Measurements from ENCODE around the gene MAPKBP1. TPM values are rescaled to one million over a fixed set of nuclear protein-coding genes. Genes with fewer than 3 reads are reported as not detected.
"Not testable (repeated sequence)": the region's sequence is repeated elsewhere in the genome, so short reads cannot be mapped to it uniquely, and the experiment has no call there.

MAPKBP1 gene
- total RNA-seq, 1 donor from 2014 or later, result 14.4 TPM

DNA sequence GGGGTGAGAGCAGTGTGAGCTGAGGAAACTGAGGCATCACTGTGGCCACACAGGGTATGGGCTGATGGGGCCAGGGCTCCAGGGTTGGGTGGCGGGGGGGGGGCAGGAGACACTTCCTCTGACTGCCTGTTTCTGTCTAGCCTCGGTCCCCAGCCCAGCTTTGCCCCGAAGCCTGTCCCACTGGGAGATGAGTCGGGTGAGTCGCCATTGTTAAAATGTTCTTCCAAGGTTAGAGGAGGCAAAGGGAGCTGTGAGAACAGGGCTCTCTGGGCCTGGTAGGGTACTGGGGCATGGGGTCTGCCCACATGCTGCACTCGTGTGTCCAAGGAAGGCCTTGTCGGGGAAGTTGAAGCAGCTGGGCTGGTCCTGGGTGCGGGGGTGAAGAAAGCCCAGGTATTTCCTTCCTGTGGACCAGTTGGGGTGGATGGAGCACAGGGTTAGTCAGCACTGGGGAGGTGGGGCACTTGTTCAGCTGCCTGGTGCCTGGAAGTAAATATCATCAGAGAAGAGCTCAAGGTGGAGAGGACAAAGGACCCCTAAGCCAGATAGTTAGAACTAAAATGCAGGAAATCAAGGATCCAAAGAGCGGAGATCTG, 45.3 kb downstream of the MAPKBP1 start:
- intact Hi-C loops (cut with DNase I), result no loop called here
- ATAC-seq (no peak), DNase-seq (ENCODE audit: missing footprints) (no peak)

DNA sequence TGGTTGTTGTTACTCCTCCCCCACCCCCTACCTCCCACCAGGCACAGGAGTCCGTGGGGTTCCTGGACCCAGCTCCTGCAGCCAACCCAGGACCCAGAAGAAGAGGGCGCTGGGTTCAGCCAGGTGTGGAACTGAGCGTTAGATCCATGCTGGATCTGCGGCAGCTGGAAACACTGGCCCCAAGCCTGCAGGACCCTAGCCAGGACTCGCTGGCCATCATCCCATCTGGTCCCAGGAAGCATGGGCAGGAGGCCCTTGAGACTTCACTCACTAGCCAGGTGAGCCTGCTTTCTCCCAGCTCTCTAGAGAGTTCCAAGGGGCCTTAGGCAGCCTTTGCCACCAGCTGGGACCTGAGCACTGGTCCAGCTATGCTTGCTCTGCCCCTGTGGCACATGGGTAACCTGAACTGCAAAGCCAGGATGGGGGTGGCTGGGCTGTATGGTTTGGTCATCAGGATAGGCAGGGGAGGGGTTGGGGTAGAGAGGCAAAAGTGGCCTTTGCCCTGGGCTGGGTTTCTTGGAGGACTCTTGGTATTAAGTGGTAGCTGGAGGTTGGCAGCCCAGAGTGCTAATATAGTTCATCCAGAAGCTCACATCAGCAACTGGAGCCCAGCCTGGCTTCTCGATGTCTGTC, 46.6 kb downstream of the MAPKBP1 start:
- DNase-seq (ENCODE audit: missing footprints), result peak; percentile 13
- ATAC-seq, result no peak
- intact Hi-C loops (cut with DNase I), result no loop called here

DNA sequence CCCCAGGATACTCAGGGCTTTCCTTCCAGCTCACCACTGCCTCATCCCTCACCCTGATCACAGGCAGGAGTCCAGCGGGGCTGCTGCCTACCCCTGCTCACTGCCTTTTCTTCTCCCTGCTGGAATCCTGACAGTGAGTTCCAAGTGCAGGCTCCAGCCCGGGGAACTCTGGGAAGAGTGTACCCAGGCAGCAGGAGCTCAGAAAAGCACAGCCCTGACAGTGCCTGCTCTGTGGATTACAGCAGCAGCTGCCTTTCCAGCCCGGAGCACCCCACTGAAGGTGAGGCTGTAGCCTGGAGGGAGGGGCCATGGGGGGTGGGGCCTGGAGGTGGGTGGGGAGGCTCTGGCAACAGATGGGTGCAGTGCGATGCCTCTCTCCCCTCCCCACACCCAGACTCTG, 47.5 kb downstream of the MAPKBP1 start:
- no peak for ATAC-seq
- DNase-seq (ENCODE audit: missing footprints), result peak; percentile 34
- intact Hi-C loops (cut with DNase I), result no loop called here

DNA sequence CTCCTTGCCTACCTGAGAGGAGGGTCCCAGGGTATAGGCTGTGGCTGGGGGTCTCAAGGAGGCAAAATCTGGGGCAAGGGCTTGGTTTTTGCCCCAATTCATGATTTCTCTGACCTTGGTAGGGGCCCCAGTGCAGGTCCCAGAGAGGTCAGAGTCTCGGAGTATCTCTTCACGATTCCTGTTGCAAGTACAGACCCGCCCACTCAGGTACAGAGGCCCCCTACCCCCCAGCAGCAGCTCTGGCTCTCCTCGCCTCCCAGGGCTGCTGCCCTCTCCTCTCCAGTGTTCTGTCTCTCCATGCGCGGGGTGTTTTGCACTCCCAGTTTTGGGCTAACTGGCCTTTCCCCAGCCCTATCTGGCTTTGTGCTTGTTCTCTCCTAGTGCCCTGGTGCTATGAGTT, 48.2 kb downstream of the MAPKBP1 start:
- intact Hi-C loops (cut with DNase I), result no loop called here
- DNase-seq (ENCODE audit: missing footprints) (no peak), ATAC-seq (no peak)

DNA sequence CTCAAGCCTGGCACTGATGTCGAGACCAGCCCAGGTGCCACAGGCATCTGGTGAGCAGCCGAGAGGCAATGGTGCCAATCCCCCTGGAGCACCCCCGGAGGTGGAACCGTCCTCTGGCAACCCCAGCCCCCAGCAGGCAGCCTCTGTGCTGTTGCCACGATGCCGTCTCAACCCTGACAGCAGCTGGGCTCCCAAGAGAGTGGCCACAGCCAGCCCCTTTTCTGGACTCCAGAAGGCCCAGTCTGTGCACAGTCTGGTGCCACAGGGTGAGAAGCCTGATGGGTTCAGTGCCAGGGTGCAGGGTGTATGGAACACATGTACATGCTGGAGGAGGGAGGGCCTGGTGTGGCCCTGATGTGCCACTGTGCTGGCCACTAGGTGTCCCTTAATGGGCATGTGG, 48.7 kb downstream of the MAPKBP1 start:
- intact Hi-C loops (cut with DNase I), result no loop called here
- no peak for DNase-seq (ENCODE audit: missing footprints)
- no peak for ATAC-seq

DNA sequence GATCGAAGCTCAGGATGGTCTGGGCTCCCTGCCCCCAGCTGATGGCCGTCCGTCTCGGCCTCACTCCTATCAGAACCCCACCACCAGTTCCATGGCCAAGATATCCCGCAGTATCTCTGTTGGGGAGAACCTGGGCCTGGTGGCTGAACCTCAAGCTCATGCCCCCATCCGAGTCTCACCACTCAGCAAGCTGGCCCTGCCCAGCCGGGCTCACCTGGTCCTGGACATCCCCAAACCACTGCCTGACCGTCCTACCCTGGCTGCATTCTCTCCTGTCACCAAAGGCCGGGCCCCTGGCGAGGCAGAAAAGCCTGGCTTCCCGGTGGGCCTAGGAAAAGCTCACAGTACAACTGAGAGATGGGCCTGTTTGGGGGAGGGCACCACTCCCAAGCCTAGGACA, 49.2 kb downstream of the MAPKBP1 start:
- intact Hi-C loops (cut with DNase I), result no loop called here
- DNase-seq (ENCODE audit: missing footprints) (peak; percentile 46), ATAC-seq (no peak)

DNA sequence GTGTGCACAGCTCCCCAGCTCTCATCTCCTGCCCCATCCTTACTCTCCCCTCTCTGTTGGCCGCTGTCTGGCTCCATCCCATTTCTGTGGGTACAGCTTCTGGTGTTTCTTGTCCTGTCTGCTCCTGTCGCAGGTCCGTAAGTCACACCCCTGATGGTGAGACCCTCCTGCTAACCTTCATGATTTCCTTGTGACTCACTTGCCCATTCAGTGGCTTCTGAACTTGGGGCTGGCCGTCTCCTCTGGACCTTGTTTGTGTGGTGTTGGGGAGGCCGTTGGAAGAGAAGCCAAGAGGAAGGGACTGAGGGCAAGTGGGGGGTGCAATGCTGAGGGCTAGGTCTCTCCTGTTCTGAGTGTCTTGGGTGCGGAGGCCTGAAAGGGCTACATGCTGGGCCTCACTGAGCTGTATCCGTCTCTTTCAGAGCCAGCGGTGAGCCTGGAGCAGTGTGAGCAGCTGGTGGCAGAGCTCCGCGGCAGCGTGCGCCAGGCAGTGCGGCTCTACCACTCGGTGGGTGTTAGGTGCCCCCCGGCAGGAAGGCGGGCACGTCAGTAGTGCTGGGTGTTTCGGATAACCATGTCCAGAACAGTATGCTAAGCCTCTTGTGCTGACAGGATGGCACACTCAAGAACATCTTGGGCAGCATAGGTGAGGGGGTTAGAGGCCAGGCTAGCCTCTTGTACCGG, 49.9 kb downstream of the MAPKBP1 start:
- intact Hi-C loops (cut with DNase I), result no loop called here
- DNase-seq (ENCODE audit: missing footprints) (peak; percentile 32), ATAC-seq (no peak)

DNA sequence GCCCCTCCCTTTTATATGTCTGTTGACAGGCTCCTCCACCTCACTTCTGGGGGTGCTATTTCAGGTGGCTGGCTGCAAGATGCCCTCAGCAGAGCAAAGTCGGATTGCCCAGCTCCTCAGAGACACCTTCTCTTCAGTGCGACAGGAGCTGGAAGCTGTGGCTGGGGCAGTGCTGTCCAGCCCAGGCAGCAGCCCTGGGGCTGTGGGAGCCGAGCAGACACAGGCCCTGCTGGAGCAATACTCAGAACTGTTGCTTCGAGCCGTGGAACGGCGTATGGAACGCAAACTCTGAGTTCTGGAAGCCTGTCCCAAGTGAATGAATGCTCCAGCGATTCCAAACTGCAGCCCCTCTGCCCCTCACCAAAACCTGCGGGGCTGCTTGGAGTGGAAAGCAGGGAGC, 50.9 kb downstream of the MAPKBP1 start:
- intact Hi-C loops (cut with DNase I), result loop anchor here (5.0 kb wide), 1 partner anchor 147 kb away; the partner anchor contains the start of gene EHD4
- ATAC-seq (no peak), DNase-seq (ENCODE audit: missing footprints) (peak; percentile 46)

DNA sequence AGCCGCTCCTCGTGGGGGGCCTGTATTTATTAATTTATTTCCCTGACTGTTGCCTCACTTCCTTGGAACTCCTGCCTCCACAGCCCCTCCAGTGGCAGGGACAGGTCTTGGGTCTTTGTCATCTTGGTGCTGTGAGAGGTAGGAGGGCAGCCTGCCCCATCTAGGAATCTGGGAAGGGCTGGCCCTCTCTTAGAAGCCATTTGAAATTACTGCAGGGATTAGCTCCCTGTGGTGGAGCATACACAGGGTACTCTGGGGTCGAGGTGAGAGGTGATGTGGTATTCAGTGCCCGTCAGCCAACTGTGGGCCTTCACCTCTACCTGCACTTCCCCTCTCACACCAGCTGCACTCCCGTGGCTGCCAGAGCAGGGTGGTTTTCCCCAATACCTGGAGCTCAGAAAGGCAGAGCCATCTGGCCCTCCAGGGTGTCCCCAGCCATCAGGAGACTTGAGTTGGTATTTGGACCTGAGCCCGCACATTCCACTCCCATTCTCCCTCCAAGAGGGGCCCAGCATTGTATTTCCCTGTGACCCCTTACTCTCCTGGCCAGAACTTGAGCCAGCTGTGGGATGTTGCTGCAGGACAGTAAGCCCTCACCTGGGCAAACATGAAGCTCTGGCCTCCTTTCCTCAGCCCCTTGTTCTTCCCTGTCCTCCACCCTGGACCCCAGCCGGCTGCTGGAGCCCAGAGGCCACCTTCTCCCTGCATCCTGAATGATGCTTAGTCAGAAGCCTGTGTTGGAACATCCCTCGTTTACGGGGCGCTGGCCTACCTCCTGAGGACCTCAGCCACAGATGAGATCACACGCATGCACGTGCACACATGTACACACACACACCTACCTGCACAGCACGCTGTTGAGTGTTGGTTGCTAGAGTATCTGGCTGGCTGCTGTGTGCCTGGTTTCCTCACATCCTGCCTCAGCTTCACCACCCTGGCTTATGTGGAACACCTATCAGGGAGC, 51.6 kb downstream of the MAPKBP1 start:
- DNase-seq (ENCODE audit: missing footprints) (peak; percentile 48), ATAC-seq (no peak)
- intact Hi-C loops (cut with DNase I), result loop anchor here (5.0 kb wide), 1 partner anchor 146 kb away; the partner anchor contains the start of gene EHD4

DNA sequence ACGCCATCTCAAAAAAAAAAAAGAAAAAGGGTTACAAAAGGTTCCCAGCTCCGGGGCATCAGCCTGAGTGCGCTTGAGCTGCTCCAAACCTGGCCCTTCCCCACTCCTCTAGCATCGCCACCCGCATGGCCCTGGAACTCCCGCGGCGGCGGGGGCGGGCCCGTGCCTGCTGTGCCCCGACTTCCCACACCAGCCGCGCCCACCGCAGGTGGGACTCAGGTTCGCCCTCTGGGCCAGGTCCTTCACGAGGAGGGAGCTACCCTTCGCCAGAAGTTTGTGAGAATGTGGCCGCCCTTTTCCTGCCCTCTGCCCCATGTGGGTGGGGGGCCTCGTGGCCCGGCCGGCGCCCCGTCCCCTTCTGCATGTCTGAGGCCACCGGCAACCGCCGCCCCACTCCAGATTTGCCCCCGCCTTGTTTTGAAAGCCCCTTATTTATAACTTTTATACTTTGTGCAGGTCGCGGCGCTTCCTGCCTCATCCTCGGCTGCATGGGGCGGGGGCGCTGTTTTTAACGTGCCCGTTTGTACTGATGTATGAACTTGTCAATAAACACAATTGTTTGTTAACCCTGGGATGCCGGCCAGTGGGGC, 53.1 kb downstream of the MAPKBP1 start:
- peak; percentile 74 for DNase-seq (ENCODE audit: missing footprints)
- intact Hi-C loops (cut with DNase I), result loop anchor here (5.0 kb wide), 1 partner anchor 145 kb away; the partner anchor contains the start of gene EHD4
- ATAC-seq, result peak; percentile 11

DNA sequence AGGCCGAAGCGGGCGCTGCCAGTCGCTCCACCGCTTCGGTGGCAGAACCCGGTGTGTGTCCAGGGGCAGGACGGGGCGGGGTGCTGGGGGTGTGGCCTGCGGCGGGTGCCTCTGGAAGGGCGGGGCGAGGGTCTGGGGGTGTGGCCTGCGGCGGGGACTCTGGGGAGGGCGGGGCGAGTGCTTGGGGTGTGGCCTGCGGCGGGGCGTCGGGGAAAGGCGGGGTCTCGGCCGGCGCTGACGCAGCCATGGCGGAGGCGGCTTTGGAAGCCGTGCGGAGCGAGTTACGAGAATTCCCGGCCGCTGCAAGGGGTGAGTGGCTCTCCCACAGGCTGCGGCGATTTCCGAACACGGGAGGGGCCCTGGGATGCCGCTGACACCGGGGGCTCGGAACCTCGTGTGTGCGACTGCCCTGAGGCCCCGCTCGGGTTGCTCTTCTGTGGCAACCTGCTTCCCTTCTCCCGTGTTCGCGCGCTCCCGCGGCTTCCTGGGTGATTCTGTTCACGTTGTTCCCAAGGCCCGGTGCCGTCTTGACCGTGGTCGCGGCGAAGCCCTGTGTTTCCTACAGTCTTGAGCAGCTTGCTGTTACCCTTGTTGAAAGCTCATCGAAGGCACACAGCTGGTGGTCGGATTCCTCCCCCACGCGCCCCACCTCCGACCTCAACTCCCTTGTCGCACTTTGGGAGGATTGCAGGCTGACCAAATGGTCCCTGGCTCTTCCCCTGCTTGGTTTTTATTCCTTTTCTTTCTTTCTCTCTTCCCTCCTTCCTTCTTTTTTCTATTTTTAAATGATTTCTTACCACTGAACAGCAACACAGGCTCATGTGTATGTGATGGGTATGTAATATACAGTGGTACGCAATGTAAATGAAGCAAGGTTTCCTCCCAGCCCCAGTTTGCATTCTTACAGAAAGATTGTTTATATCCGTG, 53.9 kb downstream of the MAPKBP1 start, which contains the start of gene JMJD7:
Gene JMJD7 (plus strand): TSS at position 213 of the 927 bp plus-strand sequence. CDS start 33 bp downstream, at position 246.
- intact Hi-C loops (cut with DNase I), result loop anchor here (2.0 to 5.0 kb wide), 2 partner anchors 67 to 144 kb away; partner anchors contain the start of genes EHD4 and SPTBN5
- peak; percentile 97 for DNase-seq (ENCODE audit: missing footprints)
- peak; percentile 98 for ATAC-seq

DNA sequence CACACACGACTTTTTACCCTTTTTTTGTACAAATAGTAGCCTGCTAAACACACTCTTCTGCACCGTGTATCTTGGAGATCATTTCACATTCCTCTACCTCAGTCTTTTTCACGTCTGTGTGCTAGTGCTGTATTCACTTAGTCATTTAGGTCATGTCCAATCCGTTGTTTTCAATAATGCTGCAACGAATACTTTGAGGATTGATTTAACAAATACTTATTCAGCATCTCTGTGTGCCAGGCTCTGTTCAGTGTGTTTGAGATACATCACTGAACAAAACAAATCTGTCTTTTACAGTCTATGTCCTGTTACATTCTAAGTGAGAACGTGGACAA, 54.5 kb downstream of the MAPKBP1 start:
- DNase-seq (ENCODE audit: missing footprints), result no peak
- ATAC-seq, result no peak
- intact Hi-C loops (cut with DNase I), result loop anchor here (2.0 to 5.0 kb wide), 2 partner anchors 66 to 144 kb away; partner anchors contain the start of genes EHD4 and SPTBN5

DNA sequence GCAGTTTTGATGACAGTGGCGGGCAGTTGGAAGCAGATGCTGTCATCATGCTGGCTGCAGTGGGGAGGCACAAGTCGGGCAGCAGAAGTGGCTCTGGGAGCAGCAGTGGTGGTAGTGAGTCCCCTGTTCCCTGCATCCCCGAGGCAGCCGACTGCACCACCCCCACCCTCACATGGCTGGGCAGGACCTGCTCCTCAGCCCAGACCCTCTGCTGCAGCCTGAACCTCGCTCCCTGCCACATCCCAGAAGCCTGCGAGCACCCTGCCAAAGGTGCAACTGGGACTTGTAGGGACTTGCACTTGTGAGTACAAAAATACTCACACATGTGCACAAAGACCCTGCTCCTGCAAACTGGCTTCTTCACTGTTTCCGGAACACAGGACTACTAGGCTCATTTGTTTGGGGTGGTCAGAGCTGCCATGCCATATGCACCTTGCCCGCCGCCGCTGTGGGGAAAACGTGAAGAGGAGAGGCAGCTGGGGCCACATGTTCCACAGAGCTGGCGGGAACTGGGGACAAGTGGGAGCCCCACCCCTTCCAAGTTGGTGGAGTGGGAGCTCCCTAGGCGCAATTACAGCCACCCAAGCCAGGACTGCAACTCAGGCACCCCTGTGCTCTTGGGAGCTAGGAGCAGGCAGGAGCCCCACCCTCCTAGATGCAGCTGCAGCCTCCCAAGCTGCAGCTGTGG, 55.8 kb downstream of the MAPKBP1 start:
- ATAC-seq (no peak), DNase-seq (ENCODE audit: missing footprints) (peak; percentile 68)
- intact Hi-C loops (cut with DNase I), result loop anchor here (2.0 to 5.0 kb wide), 2 partner anchors 65 to 142 kb away; partner anchors contain the start of genes EHD4 and SPTBN5

DNA sequence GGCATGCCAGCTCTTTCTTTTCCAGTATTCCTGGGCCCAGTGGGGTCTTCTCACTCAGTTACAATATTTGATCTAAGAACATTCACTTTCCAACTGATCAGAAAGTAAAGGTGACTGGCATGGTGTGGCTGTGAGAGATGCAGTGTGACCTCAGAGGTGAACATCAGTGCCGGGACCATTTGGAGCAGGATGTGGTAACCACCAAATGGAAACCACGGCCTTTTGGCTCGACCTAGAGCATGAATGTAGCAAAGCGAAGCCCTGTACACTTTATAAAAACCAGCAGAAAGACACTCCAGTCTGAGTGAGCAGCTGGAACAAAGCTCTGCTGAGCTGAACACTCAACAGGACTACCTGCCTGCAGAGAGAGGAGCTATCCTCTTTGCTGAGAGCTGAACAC, 57.0 kb downstream of the MAPKBP1 start:
- DNase-seq (ENCODE audit: missing footprints); intact Hi-C loops (cut with DNase I); ATAC-seq: not testable (repeated sequence)

DNA sequence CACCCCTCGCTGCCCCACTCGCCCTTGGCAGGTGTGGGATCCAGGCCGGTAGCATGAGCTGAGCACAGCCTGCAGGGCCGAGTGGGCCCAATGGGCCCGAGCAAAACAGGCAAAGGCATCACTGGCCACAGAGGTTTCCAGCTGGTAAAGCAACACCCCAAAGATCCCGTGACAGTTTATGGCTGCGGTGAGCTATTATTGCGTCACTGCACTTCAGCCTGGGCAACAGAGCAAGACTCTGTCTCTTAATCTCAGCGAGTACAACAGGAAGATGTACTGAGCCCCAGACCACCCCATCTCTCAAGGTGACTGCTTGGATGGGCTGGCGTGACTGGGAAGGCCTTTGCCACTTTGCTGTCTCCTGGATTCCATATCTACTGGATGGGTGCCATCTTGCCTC, 57.9 kb downstream of the MAPKBP1 start:
- intact Hi-C loops (cut with DNase I), result no loop called here
- DNase-seq (ENCODE audit: missing footprints) (no peak), ATAC-seq (no peak)

DNA sequence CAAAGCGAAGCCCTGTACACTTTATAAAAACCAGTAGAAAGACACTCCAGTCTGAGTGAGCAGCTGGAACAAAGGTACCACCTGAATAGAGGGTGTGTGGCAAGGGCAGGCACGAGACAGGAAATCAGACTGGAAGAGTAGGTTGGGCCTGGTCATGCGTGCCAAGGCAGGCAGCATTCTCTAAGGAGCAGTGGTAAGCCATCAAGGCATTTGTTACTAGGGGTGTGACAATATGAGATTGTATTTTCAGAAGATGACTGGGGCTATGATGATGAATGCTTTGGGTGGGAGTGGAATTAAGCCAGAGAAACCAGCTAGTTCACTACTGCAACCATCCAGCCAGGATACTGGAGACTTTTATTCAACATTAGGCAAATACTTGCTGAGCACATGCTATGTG, 58.6 kb downstream of the MAPKBP1 start:
- intact Hi-C loops (cut with DNase I), result no loop called here

DNA sequence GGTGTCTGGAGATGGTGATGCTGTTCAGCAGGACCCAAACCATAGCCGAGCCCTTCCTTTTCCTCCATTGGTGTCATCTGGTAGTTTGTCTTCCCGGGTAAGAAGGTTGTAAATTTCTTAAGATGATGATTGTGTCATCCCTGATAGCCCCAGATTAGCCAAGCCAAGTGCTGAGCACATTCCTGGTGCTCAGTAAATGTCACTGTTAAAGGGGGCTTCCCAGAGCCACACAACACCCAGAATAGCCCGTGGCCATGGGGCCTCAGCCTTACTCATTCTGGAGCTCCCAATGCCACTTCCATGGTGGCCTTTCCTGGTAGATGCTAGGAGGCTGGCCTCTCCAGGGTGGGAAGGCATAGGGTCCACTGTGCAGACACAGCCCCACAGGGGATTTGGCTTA, 59.8 kb downstream of the MAPKBP1 start:
- DNase-seq (ENCODE audit: missing footprints) (no peak), ATAC-seq (no peak)
- intact Hi-C loops (cut with DNase I), result no loop called here

More for the DNA sequence above, 58.6 kb downstream of the MAPKBP1 start:
- no peak for ATAC-seq
- no peak for DNase-seq (ENCODE audit: missing footprints)
